Left lobe of liver (tissue), 2 donors: Measurements from ENCODE around the gene ARRB2. TPM values are rescaled to one million over a fixed set of nuclear protein-coding genes. Genes with fewer than 3 reads are reported as not detected.
A peak's percentile ranks its signal among the peaks of the same experiment; 100 is the strongest.
"Not testable (repeated sequence)": the region's sequence is repeated elsewhere in the genome, so short reads cannot be mapped to it uniquely, and the experiment has no call there.

Experiments used
- ATAC-seq: fragments of 200-7000 bp; cut with Tn5 transposase; one replicate; pipeline ENCODE4 v1.9.1; 2020; ENCODE audit warnings: mild to moderate bottlenecking, moderate library complexity
- DNase-seq: peaks from one replicate; pipeline ENCODE4 v3.0.0-alpha.2; 2020; ENCODE audit warnings: low spot score
- total RNA-seq: library from RNA; stranded (reverse); gene quantifications from one replicate; pipeline ENCODE4 v1.2.1, GENCODE V29; 2021
- donor health status: DM: no; HTN: no; CAD: no; lungs with moderate emphysema.
- donor health status: DM: no; HTN: yes; CAD: no.

Gene ARRB2
- total RNA-seq, 1 donor from 2014 or later, result 26.2 TPM

GRCh38 chr17:4699401-4700056 is 10.9 kb upstream of the ARRB2 start:
- peak; percentile 61 for ATAC-seq
- DNase-seq, result not testable (repeated sequence)

GRCh38 chr17:4701116-4701515 is 9.3 kb upstream of the ARRB2 start:
- DNase-seq, result no peak
- ATAC-seq, result no peak

- no peak for ATAC-seq
These were observed 7.1 kb upstream of the ARRB2 start for GRCh38 chr17:4703330-4703691.

GRCh38 chr17:4704574-4704907 is 5.9 kb upstream of the ARRB2 start:
- ATAC-seq, DNase-seq: not testable (repeated sequence)

More at GRCh38 chr17:4703330-4703691, 7.1 kb upstream of the ARRB2 start:
- DNase-seq, result no peak

- DNase-seq, result no peak
- no peak for ATAC-seq
These were observed 5.4 kb upstream of the ARRB2 start for GRCh38 chr17:4704991-4705390.

GRCh38 chr17:4706121-4706520 is 4.3 kb upstream of the ARRB2 start:
- ATAC-seq (no peak), DNase-seq (no peak)

GRCh38 chr17:4708436-4708835 is 2.0 kb upstream of the ARRB2 start:
- DNase-seq, result no peak
- no peak for ATAC-seq

GRCh38 chr17:4710693-4711634 is 532 bp downstream of the ARRB2 start:
- DNase-seq (no peak), ATAC-seq (no peak)

- peak; percentile 63 for ATAC-seq
- DNase-seq, result peak; percentile 93
These were observed 1.3 kb downstream of the ARRB2 start for GRCh38 chr17:4711661-4712181.

- DNase-seq (peak; percentile 83), ATAC-seq (peak; percentile 35)
These were observed 2.1 kb downstream of the ARRB2 start for GRCh38 chr17:4712526-4712925.

GRCh38 chr17:4714340-4715062 is 4.1 kb downstream of the ARRB2 start:
- ATAC-seq, DNase-seq: not testable (repeated sequence)

GRCh38 chr17:4715063-4715744 is 4.8 kb downstream of the ARRB2 start:
- no peak for ATAC-seq
- DNase-seq, result no peak

- no peak for DNase-seq
- no peak for ATAC-seq
These were observed 5.6 kb downstream of the ARRB2 start for GRCh38 chr17:4716081-4716480.

- ATAC-seq (no peak), DNase-seq (no peak)
These were observed 7.4 kb downstream of the ARRB2 start for GRCh38 chr17:4717791-4718190.

GRCh38 chr17:4718276-4718675 is 7.8 kb downstream of the ARRB2 start:
- no peak for DNase-seq
- no peak for ATAC-seq

- DNase-seq (no peak), ATAC-seq (no peak)
These were observed 8.7 kb downstream of the ARRB2 start for GRCh38 chr17:4719146-4719545.

GRCh38 chr17:4719684-4720221 is 9.3 kb downstream of the ARRB2 start:
- DNase-seq (no peak), ATAC-seq (no peak)

- no peak for DNase-seq
- ATAC-seq, result no peak
These were observed 10.4 kb downstream of the ARRB2 start for GRCh38 chr17:4720787-4721186.

- DNase-seq, result peak; percentile 87
- ATAC-seq, result peak; percentile 91
These were observed 11.0 kb downstream of the ARRB2 start for GRCh38 chr17:4721203-4722135.
